ENCODE data around the gene RPS26. TPM values are rescaled to one million over a fixed set of nuclear protein-coding genes. Genes with fewer than 3 reads are reported as not detected.

RPS26 gene
- total and polyA plus RNA-seq, 2 of the 13 experiments (the other 11 are each of a cell fraction or from before 2014, with no cell fraction given) = 150 to 421 TPM

DNA sequence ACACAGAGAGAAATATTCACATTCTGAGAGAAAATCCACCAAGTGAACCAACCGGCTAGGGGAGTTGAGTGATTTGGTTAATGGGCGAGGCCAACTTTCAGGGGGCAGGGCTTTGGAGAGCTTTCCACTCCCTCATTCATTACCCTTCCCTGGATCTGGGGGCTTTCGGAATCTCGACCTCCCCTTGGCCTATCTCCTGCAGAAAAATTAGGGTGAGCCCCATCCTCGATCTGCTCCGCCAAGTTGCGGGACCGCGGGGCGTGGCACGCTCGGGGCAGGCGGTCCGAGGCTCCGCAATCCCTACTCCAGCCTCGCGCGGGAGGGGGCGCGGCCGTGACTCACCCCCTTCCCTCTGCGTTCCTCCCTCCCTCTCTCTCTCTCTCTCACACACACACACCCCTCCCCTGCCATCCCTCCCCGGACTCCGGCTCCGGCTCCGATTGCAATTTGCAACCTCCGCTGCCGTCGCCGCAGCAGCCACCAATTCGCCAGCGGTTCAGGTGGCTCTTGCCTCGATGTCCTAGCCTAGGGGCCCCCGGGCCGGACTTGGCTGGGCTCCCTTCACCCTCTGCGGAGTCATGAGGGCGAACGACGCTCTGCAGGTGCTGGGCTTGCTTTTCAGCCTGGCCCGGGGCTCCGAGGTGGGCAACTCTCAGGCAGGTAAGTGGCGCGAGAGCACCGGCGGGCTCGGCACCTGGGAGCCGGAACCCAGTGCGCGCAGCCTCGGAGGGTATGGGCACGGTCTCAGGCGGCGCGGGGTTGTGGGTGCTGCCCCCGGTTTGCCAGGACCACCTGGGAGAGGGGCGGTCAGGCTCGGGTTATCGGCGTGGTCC is 38.2 kb downstream of the RPS26 start, which contains the start of gene ERBB3 (continued):
- TF ChIP-seq ZNF703 (CRISPR knock-in tag; IDR thresholded peaks at IDR 0.05; ENCODE audit: borderline replicate concordance) = peak; percentile 55; the same call in 1 of the 2 replicates
- peak; percentile 95 for TF ChIP-seq SMYD3 (CRISPR knock-in tag; IDR thresholded peaks at IDR 0.05)
- TF ChIP-seq ZNF607 (CRISPR knock-in tag; IDR thresholded peaks at IDR 0.05; ENCODE audit: borderline replicate concordance) = peak; percentile 89
- TF ChIP-seq, protein P1, sequence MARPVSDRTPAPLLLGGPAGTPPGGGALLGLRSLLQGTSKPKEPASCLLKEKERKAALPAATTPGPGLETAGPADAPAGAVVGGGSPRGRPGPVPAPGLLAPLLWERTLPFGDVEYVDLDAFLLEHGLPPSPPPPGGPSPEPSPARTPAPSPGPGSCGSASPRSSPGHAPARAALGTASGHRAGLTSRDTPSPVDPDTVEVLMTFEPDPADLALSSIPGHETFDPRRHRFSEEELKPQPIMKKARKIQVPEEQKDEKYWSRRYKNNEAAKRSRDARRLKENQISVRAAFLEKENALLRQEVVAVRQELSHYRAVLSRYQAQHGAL (CRISPR knock-in tag; IDR thresholded peaks at IDR 0.05; ENCODE audit: not compliant biosample characterization) = no peak
- TF ChIP-seq, protein P2, sequence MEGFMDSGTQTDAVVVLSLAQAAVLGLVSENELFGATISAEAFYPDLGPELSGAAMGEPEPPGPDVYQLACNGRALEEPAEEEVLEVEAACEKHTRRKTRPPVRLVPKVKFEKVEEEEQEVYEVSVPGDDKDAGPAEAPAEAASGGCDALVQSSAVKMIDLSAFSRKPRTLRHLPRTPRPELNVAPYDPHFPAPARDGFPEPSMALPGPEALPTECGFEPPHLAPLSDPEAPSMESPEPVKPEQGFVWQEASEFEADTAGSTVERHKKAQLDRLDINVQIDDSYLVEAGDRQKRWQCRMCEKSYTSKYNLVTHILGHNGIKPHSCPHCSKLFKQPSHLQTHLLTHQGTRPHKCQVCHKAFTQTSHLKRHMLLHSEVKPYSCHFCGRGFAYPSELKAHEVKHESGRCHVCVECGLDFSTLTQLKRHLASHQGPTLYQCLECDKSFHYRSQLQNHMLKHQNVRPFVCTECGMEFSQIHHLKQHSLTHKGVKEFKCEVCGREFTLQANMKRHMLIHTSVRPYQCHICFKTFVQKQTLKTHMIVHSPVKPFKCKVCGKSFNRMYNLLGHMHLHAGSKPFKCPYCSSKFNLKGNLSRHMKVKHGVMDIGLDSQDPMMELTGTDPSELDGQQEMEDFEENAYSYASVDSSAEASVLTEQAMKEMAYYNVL (CRISPR knock-in tag; IDR thresholded peaks at IDR 0.05; ENCODE audit: borderline replicate concordance) = no peak
- TF ChIP-seq, protein P3, sequence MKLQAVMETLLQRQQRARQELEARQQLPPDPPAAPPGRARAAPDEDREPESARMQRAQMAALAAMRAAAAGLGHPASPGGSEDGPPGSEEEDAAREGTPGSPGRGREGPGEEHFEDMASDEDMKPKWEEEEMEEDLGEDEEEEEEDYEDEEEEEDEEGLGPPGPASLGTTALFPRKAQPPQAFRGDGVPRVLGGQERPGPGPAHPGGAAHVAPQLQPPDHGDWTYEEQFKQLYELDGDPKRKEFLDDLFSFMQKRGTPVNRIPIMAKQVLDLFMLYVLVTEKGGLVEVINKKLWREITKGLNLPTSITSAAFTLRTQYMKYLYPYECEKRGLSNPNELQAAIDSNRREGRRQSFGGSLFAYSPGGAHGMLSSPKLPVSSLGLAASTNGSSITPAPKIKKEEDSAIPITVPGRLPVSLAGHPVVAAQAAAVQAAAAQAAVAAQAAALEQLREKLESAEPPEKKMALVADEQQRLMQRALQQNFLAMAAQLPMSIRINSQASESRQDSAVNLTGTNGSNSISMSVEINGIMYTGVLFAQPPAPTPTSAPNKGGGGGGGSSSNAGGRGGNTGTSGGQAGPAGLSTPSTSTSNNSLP (IDR thresholded peaks at IDR 0.05; ENCODE audit: low read depth, low read length) = no peak
- TF ChIP-seq ZC3H13 (CRISPR knock-in tag; IDR thresholded peaks at IDR 0.05) = peak; percentile 93
- no peak for TF ChIP-seq ZIK1 (CRISPR knock-in tag; IDR thresholded peaks at IDR 0.05; ENCODE audit: borderline replicate concordance, low read depth)
- TF ChIP-seq NRL (CRISPR knock-in tag; IDR thresholded peaks at IDR 0.05; ENCODE audit: borderline replicate concordance) = 0 out of 2 replicates have a peak, but pooled peaks have one; percentile 27
- 0 out of 2 replicates have a peak, but pooled peaks have one; percentile 49 for TF ChIP-seq GPN1 (CRISPR knock-in tag; IDR thresholded peaks at IDR 0.05; ENCODE audit: borderline replicate concordance)
- no peak for TF ChIP-seq NR2F6 (IDR thresholded peaks at IDR 0.05)
- TF ChIP-seq NR2F6 (CRISPR knock-in tag; IDR thresholded peaks at IDR 0.05) = no peak; the same call in 1 of the 2 replicates
- peak; percentile 83 for TF ChIP-seq KDM2A (CRISPR knock-in tag; IDR thresholded peaks at IDR 0.05; ENCODE audit: borderline replicate concordance, low read depth)
- no peak for TF ChIP-seq ZNF12 (CRISPR knock-in tag; IDR thresholded peaks at IDR 0.05)
- TF ChIP-seq ZNF383 (CRISPR knock-in tag; IDR thresholded peaks at IDR 0.05; ENCODE audit: borderline replicate concordance) = no peak
- peak; percentile 87; the same call in 1 of the 2 replicates for TF ChIP-seq FLYWCH1 (CRISPR knock-in tag; IDR thresholded peaks at IDR 0.05)
- TF ChIP-seq, protein P4, sequence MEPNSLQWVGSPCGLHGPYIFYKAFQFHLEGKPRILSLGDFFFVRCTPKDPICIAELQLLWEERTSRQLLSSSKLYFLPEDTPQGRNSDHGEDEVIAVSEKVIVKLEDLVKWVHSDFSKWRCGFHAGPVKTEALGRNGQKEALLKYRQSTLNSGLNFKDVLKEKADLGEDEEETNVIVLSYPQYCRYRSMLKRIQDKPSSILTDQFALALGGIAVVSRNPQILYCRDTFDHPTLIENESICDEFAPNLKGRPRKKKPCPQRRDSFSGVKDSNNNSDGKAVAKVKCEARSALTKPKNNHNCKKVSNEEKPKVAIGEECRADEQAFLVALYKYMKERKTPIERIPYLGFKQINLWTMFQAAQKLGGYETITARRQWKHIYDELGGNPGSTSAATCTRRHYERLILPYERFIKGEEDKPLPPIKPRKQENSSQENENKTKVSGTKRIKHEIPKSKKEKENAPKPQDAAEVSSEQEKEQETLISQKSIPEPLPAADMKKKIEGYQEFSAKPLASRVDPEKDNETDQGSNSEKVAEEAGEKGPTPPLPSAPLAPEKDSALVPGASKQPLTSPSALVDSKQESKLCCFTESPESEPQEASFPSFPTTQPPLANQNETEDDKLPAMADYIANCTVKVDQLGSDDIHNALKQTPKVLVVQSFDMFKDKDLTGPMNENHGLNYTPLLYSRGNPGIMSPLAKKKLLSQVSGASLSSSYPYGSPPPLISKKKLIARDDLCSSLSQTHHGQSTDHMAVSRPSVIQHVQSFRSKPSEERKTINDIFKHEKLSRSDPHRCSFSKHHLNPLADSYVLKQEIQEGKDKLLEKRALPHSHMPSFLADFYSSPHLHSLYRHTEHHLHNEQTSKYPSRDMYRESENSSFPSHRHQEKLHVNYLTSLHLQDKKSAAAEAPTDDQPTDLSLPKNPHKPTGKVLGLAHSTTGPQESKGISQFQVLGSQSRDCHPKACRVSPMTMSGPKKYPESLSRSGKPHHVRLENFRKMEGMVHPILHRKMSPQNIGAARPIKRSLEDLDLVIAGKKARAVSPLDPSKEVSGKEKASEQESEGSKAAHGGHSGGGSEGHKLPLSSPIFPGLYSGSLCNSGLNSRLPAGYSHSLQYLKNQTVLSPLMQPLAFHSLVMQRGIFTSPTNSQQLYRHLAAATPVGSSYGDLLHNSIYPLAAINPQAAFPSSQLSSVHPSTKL (CRISPR knock-in tag; IDR thresholded peaks at IDR 0.05) = peak; percentile 63; the same call in 1 of the 2 replicates
- no peak for TF ChIP-seq ZNF10 (CRISPR knock-in tag; IDR thresholded peaks at IDR 0.05; ENCODE audit: borderline replicate concordance, low read depth)
- TF ChIP-seq SP140L (CRISPR knock-in tag; IDR thresholded peaks at IDR 0.05; ENCODE audit: borderline replicate concordance) = no peak
